ENCODE measurements around the gene ROPN1B. TPM values are rescaled to one million over a fixed set of nuclear protein-coding genes. Genes with fewer than 3 reads are reported as not detected.

ROPN1B gene
- total RNA-seq, 4 donors from 2014 or later, result 0.60 to 8.8 (median 6.9) TPM; not detected in 1

DNA sequence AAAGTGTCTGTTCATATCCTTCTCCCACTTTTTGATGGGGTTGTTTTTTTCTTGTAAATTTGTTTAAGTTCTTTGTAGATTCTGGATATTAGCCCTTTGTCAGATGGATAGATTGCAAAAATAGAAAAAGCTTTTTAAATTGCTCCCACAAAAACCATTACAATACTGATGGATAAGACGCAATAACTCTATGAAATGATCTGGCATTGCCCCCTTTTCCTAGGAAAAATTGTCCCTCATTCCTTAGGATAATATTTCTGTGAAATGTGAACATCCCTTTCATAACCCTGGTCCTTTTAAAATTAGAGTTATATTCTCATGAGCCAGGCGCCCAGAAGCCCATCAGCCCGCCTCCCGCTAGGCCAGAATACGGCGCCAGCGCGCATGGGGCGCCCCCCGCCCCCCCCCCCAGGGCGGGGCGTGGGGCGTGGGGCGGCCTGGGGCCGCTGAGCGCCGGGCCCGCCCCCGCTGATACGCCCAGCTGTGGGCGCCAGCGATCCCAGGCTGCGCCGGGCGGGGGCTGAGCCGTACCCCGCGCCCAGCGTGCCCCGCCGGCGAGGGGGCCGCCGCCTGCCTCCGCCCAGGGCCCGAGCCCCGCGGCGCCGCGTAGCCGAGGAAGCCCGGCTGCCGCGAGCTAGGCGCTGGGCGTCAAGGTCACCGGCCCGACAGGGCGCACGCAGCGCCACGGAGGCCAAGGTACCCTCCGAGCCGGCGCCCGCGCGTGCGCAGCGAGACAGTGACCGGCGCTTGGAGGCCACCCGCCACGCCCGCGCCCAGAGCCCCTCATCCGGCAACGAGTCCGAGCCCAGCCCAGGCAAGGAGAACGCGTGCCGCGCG is 11.1 kb upstream of the ROPN1B start:
- DNase-seq (ENCODE audit: low spot score in 2 of 2), result no peak
- TF ChIP-seq, protein P1, sequence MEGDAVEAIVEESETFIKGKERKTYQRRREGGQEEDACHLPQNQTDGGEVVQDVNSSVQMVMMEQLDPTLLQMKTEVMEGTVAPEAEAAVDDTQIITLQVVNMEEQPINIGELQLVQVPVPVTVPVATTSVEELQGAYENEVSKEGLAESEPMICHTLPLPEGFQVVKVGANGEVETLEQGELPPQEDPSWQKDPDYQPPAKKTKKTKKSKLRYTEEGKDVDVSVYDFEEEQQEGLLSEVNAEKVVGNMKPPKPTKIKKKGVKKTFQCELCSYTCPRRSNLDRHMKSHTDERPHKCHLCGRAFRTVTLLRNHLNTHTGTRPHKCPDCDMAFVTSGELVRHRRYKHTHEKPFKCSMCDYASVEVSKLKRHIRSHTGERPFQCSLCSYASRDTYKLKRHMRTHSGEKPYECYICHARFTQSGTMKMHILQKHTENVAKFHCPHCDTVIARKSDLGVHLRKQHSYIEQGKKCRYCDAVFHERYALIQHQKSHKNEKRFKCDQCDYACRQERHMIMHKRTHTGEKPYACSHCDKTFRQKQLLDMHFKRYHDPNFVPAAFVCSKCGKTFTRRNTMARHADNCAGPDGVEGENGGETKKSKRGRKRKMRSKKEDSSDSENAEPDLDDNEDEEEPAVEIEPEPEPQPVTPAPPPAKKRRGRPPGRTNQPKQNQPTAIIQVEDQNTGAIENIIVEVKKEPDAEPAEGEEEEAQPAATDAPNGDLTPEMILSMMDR (IDR thresholded peaks at IDR 0.05), result no peak
- TF ChIP-seq POLR2A (IDR thresholded peaks at IDR 0.05) (no peak), EP300 (IDR thresholded peaks at IDR 0.05) (no peak)
- H3K4me3 ChIP-seq, result no peak overlapping the region
- no peaks in the 10 kb centered on the region for H3K36me3 ChIP-seq
- peaks cover 0 to 5% (median 0%) of the 10 kb centered on the region in 4 donors for H3K4me1 ChIP-seq
- WGBS, 2 donors, result 8 to 34% methylated on average over 5 to 42 of the region's 75 CpGs
- H3K9me3 ChIP-seq, result peaks cover 0 to 3% (median 0%) of the 10 kb centered on the region in 4 donors
- no peak overlapping the region for H3K27ac ChIP-seq
- H3K27me3 ChIP-seq, result peaks cover 0 to 53% of the 10 kb centered on the region in 2 donors

DNA sequence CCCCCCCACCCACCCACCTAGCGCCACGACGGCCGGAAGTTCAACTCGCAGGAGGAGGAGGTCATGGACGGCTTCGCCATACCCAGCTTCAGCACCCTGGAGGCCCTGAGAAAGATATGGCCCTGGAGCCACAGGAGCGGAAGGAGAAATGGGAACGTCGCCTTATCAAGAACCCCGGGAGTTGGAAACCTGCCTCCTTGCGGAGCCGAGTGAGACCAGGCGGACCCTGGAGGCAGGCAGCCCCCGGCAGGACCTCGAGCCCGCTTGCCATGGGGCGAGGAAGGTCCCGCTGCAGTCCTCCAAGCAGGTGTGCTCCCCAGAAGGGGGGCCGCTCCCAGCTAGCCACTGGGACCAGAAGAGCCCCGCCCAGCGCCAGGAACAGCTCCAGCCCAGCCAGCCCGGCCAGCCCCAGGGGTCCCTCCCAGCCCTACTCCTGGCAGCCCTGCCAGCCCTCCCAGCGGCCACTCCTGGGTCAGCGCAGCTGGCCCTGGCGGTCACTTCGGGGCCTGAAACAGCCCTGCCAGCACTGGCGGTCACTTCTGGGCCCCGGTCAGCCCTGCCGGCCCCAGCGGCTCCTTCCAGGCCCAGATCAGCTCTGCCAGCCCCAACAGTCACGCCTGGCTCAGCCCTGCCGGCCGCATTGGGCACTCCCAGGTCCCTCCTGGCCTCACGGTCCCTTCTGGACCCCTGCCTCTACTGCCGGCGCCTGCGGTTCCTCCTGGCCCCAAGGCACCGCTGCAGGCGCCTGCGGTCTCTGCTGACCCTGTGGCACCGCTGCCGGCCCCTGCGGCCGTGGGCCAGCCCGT is 10.3 kb upstream of the ROPN1B start:
- peaks cover 0 to 53% of the 10 kb centered on the region in 2 donors for H3K27me3 ChIP-seq
- no peaks in the 10 kb centered on the region for H3K36me3 ChIP-seq
- no peak for TF ChIP-seq POLR2A (IDR thresholded peaks at IDR 0.05)
- TF ChIP-seq, protein P1 (IDR thresholded peaks at IDR 0.05), result no peak
- TF ChIP-seq EP300 (IDR thresholded peaks at IDR 0.05), result no peak
- peaks cover 0 to 3% (median 0%) of the 10 kb centered on the region in 4 donors for H3K9me3 ChIP-seq
- no peak for DNase-seq (ENCODE audit: low spot score in 2 of 2)
- 71 to 82% methylated on average over 29 to 30 of the region's 46 CpGs for WGBS, 2 donors
- no peak overlapping the region for H3K27ac ChIP-seq
- H3K4me3 ChIP-seq, result no peak overlapping the region
- peaks cover 0 to 5% (median 0%) of the 10 kb centered on the region in 4 donors for H3K4me1 ChIP-seq

DNA sequence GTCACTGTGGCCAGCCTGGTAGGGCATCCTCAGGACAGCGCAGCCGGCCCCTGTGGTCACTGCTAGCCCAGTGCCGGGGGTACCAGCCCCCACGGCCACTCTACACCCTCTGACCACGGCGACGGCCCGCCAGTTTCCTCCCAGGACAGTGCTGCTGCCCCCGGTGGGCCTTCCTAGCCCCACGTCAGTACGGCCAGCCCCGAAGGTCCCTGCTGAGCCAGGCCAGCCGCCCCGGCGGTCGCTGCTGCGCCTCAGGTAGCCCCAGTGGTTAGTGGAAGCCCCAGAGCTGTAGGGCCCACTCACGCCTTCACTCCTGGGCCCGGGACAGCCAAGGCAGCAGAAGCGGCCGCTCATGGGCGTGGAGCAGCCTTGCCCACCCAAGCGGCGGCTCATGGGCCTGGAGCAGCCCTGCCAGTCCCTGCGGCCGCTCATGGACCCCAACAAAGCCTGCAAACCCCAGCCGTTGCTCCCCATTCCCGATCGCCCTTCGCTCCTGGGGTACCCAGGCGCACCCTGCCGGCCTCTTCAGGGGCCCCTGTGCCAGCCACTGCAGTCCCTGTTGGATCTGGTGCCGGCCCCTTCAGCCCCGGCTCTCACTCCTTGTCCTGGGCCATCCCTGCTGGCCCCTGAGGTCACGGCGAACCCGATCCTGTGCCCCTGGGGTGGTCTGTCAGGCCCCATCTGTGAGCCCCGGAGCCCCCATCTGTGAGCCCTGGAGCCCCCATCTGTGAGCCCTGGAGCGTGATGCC is 9.5 kb upstream of the ROPN1B start:
- Histone ChIP-seq H3K4me1 (peaks cover 0 to 5% (median 0%) of the 10 kb centered on the region in 4 donors), H3K27me3 (peaks cover 0 to 53% of the 10 kb centered on the region in 2 donors), H3K36me3 (no peaks in the 10 kb centered on the region), H3K27ac (no peak overlapping the region), H3K4me3 (no peak overlapping the region), H3K9me3 (peaks cover 0 to 11% (median 0%) of the 10 kb centered on the region in 4 donors)
- WGBS, 2 donors, result 95% methylated on average over 25 to 29 of the region's 39 CpGs
- TF ChIP-seq EP300 (IDR thresholded peaks at IDR 0.05) (no peak), POLR2A (IDR thresholded peaks at IDR 0.05) (no peak)
- TF ChIP-seq, protein P1 (IDR thresholded peaks at IDR 0.05), result no peak
- no peak for DNase-seq (ENCODE audit: low spot score in 2 of 2)

DNA sequence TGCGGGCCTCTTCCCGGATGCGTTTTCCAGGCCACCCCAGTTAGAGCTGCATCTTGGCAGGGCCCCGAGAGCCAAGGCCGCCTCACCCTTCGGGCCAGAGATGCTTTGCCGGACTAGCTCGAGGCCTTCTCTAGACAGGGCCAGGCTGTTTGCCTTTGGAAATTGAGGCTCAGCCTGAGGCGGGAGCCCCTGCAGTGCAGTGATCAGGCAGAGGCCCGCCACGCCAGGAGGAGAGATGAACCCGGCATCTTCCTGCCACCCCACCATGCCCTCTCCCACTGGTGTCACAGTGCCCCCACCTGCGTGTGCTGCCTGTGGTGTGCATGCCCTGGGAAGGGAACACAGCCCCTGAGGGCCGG is 8.9 kb upstream of the ROPN1B start:
- TF ChIP-seq POLR2A (IDR thresholded peaks at IDR 0.05) (no peak), EP300 (IDR thresholded peaks at IDR 0.05) (no peak)
- TF ChIP-seq, protein P1 (IDR thresholded peaks at IDR 0.05), result no peak
- Histone ChIP-seq H3K9me3 (peaks cover 0 to 13% (median 0%) of the 10 kb centered on the region in 4 donors), H3K36me3 (no peaks in the 10 kb centered on the region), H3K4me1 (peaks cover 0 to 5% (median 0%) of the 10 kb centered on the region in 4 donors), H3K4me3 (no peak overlapping the region), H3K27ac (no peak overlapping the region), H3K27me3 (peaks cover 0 to 50% of the 10 kb centered on the region in 2 donors)
- WGBS, 2 donors, result 89 to 97% methylated on average over 6 to 13 of the region's 14 CpGs
- no peak for DNase-seq (ENCODE audit: low spot score in 2 of 2)
